ENCODE results near the gene SLC35E2B.
"Not testable (repeated sequence)": the region's sequence is repeated elsewhere in the genome, so short reads cannot be mapped to it uniquely, and the experiment has no call there.

SLC35E2B gene

GRCh38 chr1:1692714-1693647, at the start of gene SLC35E2B:
TSS of gene SLC35E2B (minus strand) at chr1:1692795. CDS start at chr1:1676699, 16,096 bp downstream.
- peak; percentile 93 for DNase-seq

GRCh38 chr1:1741013-1741412, 48.4 kb upstream of the SLC35E2B start:
- DNase-seq, result not testable (repeated sequence)

DNA sequence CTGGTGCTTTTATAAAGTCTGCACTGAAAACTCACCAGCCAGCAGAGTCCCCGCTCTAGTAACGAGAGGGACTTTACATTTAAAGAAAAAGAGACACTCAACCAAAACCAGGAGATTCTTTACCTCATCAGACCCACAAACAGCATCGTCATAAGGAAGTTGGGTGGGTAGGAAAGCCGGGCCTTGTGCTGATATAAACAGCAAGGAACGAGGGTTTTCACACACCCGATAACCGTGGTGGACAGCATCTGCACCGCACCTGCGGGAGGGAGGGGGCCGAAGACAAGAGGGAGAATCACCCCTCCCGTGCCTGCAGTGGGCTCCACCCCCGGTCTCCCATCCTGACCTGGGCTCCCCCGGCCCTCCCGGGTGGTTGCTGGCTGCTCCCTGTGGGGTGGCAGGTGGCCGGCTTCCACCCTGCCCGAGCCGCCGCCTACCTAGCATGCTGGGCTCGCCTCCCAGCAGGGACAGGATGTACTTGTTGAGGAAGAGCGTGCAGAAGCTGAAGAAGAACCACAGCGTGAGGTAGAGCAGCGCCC, 46.3 kb upstream of the SLC35E2B start:
- DNase-seq, result not testable (repeated sequence)

DNA sequence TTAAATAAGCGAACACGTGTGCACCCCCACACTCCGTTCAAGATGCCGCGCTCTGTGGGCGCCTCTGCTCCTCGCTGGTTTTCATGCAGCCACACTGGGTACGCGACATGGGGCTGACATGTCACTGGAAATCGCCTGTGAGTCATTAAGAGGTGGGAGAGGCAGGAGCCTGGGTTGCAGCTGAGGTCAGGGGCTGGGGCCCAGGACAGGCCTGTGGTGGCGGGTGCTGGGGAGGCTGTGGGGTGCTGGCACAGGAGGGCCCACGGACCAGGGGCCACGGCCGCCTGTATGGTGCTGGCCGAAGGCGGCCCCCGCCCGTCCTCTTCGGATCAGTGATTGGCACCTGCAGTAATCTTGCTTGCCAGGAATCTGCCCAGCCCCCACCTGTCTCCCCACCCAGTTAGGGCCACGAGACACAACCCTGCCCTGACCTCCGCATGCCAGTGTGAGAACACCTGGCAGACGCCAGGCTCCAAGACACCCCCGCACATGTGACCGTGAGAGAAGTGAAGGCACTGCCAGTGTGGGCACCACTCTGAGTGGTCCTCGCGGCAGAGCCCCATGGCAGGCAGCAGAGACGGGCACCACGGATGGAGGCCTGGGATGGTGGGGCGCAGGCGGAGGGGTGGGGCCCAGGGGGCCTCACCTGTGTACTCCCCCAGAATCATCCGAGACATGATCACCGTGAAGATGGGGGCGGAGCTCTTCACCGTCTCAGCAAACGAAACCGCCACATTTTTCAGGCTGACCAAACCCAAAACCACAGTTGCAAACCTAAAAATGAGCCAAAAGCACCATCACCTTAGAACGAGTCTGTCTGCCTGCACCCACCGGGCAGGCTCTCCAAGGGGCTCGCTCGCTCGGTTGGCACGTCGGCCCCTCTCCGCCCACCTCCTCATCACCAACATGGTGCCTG, 45.3 kb upstream of the SLC35E2B start:
- DNase-seq, result not testable (repeated sequence)

- no peak for DNase-seq
Observed at GRCh38 chr1:1732381-1732780, 39.8 kb upstream of the SLC35E2B start.

DNA sequence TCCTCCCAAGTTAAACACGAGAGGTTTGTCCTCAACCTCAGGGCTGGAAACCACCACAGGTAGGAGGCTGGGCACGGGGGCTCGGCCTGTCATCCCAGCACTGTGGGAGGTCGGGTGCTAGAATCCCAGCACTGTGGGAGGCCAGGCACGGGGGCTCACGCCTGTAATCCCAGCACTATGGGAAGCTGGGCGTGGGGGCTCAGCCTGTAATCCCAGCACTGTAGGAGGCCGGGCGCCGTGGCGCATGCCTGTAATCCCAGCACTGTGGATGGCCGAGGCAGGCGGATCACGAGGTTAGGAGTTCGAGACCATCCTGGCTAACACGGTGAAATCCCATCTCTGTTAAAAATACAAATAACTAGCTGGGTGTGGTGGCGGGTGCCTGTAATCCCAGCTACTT, 38.3 kb upstream of the SLC35E2B start:
- DNase-seq, result no peak

GRCh38 chr1:1730230-1730629, 37.6 kb upstream of the SLC35E2B start:
- not testable (repeated sequence) for DNase-seq

DNA sequence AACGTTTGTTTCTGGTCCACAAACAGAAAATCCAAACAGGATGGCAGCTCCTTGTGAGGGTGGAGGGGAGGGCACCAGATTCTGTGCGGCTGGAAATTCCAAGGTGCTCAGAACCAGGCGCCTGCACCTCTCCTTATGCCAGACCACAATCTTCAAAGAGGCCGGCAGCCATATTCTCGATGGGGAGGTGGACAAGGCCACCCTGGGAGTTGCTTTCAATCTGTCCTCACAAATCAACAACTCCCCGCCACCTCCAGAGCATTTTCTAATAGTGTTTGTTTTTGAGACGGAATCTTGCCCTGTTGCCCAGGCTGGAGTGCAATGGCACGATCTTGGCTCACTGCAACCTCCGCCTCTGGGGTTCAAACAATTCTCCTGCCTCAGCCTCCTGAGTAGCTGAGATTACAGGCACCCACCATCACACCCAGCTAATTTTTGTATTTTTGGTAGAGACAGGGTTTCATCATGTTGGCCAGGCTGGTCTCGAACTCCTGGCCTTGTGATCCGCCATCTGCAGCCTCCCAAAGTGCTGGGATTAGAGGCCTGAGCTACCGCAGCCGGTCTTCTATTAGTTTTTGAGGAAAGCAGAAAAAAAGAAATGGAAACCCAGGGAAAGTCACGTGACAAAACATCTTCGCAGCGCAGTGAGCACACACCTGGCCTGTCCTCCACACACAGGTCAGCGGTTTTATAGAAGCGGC, 36.7 kb upstream of the SLC35E2B start:
- DNase-seq, result not testable (repeated sequence)

GRCh38 chr1:1728308-1729005, 35.9 kb upstream of the SLC35E2B start:
- DNase-seq, result not testable (repeated sequence)

- DNase-seq, result not testable (repeated sequence)
Observed at GRCh38 chr1:1727131-1727651, 34.6 kb upstream of the SLC35E2B start.

DNA sequence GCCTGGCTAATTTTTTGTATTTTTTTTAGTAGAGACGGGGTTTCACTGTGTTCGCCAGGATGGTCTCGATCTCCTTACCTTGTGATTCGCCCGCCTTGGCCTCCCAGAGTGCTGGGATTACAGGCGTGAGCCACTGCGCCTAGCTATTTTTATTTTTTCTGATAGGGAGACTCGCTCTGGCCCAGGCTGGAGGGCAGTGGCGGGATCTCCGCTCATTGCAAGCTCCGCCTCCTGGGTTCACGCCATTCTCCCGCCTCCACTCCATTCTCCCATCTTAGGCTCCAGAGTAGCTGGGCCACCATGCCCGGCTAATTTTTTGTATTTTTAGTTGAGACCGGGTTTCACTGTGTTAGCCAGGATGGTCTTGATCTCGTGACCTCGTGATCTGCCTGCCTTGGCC, 33.5 kb upstream of the SLC35E2B start:
- DNase-seq, result not testable (repeated sequence)

GRCh38 chr1:1724035-1724864, 31.7 kb upstream of the SLC35E2B start, which contains the start of gene CDK11A:
TSS of gene CDK11A (minus strand) at chr1:1724357. CDS start at chr1:1722818, 1,539 bp downstream.
- DNase-seq, result peak; percentile 97

DNA sequence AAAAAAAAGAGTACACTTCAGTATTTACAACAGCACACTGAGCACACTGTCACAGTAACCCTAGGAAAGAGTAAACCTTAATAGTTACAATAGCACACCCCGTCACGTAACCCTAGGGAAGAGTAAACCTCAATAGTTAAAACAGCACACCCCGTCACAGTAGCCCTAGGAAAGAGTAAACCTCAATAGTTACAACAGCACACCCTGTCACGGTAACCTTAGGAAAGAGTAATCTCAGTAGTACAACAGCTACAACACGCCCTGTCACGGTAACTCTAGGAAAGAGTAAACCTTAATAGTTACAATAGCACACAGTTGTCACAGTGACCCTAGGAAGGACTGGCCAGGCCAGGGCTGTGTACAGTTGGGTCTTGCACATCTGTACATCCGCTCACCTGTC, 28.6 kb upstream of the SLC35E2B start:
- DNase-seq, result no peak

GRCh38 chr1:1715109-1715883, 22.7 kb upstream of the SLC35E2B start:
- DNase-seq, result not testable (repeated sequence)

DNA sequence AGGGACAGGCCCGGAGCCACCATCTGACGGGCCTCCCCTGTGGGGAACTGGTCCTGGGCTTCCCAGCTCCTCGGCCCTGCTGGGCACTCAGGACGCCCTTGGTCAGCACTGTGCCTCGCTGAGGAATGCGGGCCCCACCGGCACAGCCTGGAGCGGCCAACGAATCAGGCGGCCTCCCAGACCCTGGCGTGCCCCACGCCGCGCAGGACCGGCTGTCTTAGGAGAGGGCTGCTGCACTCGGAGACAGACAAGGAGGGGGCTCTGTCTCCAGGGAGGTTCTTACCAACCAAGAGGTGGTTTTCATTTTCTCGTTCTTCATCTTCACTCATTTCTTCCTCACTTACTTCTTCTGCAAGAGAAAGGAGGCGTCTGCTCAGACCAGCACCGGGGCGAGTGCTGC, 15.3 kb upstream of the SLC35E2B start:
- not testable (repeated sequence) for DNase-seq

- not testable (repeated sequence) for DNase-seq
Observed at GRCh38 chr1:1707241-1707640, 14.6 kb upstream of the SLC35E2B start.

DNA sequence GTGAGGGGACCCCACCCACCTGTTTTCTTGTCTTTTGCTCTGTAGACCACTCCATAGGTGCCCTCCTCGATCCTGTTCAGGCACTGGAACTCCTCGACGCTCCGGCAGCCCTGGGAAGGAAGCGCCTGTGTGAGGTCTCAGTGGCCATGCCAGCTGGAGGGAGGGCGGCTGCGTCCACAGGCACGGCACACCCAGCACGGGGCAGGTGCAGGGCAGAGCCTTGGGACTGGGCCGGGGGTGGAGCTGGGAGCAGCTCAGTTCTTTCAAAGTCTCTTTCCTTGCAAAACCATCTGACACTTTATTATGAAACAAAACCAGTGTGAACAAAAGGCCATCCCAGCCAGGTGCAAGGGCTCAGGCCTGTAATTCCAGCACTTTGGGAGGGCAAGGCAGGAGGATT, 13.0 kb upstream of the SLC35E2B start:
- not testable (repeated sequence) for DNase-seq

DNA sequence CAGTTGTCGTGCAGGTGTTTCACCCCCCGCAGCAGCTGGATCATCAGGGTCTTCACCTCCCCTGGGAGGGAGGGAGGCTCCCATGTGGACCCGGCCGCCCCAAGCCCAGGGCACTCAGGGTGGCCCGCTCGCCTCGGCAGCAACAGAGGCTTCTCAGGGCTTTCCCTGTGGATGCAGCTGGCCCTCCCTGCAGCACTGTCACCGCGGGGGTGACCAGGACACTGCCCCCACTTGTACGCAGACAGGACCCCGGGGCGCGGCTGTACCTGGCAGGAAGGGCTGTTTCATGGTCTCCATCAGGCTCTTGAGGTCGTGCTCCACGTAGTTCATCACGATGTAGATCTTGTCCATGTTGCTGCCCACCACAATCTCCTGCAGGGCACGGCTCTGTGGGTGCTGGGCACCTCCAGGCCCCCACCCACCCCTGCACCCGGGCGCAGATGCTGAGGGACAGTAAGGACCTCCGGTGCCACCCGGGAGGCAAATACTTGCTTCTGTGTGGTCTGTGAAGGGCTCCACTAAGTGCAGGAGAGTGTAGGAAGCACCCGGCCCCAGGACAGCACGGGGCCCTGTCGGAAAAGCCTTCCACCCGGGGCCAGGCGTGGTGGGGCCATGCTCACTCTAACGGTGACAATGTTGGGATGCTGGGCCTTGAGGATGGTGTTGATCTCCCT, 11.8 kb upstream of the SLC35E2B start:
- not testable (repeated sequence) for DNase-seq

GRCh38 chr1:1703796-1704195, 11.2 kb upstream of the SLC35E2B start:
- no peak for DNase-seq

All from retina (tissue), 1 donor.